ENCODE results near the gene GALNT17. TPM values are rescaled to one million over a fixed set of nuclear protein-coding genes. Genes with fewer than 3 reads are reported as not detected.

The GALNT17 gene
- total RNA-seq, 1 experiment from 2014 or later, result not detected

- intact Hi-C loops (cut with micrococcal nuclease; ENCODE audit: unreplicated experiment), result no loop called here
Measured at GRCh38 chr7:71506822-71507221, 374.9 kb downstream of the GALNT17 start.

GRCh38 chr7:71507680-71508602 is 376.0 kb downstream of the GALNT17 start:
- no peak for ATAC-seq
- ChIA-PET CTCF (no interaction called here), POLR2A (no interaction called here)
- H3K4me3 ChIP-seq (ENCODE audit: low read depth in 2 of 2, low read length in 2 of 2), result no peak overlapping the region
- BruUV-seq (replicated peaks), result no TSS peak
- no peak overlapping the region for H3K27ac ChIP-seq (ENCODE audit: low read length)
- DNase-seq (ENCODE audit: low read depth, low spot score), result no peak
- H3K36me3 ChIP-seq (ENCODE audit: control insufficient read depth, insufficient read depth, low read length), result no peaks in the 10 kb centered on the region
- H3K4me1 ChIP-seq (ENCODE audit: control insufficient read depth, insufficient read depth, low read length), result no peaks in the 10 kb centered on the region
- no peak for TF ChIP-seq SIN3A (IDR thresholded peaks at IDR 0.05; ENCODE audit: borderline replicate concordance, insufficient read depth, low read depth, low read length)
- TF ChIP-seq, protein P1, sequence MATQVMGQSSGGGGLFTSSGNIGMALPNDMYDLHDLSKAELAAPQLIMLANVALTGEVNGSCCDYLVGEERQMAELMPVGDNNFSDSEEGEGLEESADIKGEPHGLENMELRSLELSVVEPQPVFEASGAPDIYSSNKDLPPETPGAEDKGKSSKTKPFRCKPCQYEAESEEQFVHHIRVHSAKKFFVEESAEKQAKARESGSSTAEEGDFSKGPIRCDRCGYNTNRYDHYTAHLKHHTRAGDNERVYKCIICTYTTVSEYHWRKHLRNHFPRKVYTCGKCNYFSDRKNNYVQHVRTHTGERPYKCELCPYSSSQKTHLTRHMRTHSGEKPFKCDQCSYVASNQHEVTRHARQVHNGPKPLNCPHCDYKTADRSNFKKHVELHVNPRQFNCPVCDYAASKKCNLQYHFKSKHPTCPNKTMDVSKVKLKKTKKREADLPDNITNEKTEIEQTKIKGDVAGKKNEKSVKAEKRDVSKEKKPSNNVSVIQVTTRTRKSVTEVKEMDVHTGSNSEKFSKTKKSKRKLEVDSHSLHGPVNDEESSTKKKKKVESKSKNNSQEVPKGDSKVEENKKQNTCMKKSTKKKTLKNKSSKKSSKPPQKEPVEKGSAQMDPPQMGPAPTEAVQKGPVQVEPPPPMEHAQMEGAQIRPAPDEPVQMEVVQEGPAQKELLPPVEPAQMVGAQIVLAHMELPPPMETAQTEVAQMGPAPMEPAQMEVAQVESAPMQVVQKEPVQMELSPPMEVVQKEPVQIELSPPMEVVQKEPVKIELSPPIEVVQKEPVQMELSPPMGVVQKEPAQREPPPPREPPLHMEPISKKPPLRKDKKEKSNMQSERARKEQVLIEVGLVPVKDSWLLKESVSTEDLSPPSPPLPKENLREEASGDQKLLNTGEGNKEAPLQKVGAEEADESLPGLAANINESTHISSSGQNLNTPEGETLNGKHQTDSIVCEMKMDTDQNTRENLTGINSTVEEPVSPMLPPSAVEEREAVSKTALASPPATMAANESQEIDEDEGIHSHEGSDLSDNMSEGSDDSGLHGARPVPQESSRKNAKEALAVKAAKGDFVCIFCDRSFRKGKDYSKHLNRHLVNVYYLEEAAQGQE (IDR thresholded peaks at IDR 0.05; ENCODE audit: insufficient read depth in 1 of 2, low read depth in 2 of 2, low read length in 1 of 2), result no peak
- TF ChIP-seq POLR2AphosphoS5 (IDR thresholded peaks at IDR 0.05; ENCODE audit: low read depth, low read length), result no peak
- TF ChIP-seq, protein P2, sequence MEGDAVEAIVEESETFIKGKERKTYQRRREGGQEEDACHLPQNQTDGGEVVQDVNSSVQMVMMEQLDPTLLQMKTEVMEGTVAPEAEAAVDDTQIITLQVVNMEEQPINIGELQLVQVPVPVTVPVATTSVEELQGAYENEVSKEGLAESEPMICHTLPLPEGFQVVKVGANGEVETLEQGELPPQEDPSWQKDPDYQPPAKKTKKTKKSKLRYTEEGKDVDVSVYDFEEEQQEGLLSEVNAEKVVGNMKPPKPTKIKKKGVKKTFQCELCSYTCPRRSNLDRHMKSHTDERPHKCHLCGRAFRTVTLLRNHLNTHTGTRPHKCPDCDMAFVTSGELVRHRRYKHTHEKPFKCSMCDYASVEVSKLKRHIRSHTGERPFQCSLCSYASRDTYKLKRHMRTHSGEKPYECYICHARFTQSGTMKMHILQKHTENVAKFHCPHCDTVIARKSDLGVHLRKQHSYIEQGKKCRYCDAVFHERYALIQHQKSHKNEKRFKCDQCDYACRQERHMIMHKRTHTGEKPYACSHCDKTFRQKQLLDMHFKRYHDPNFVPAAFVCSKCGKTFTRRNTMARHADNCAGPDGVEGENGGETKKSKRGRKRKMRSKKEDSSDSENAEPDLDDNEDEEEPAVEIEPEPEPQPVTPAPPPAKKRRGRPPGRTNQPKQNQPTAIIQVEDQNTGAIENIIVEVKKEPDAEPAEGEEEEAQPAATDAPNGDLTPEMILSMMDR (IDR thresholded peaks at IDR 0.05), result no peak
- TF ChIP-seq TCF7L2 (IDR thresholded peaks at IDR 0.05; ENCODE audit: low read depth, low read length), result no peak
- H3K9me3 ChIP-seq (ENCODE audit: control insufficient read depth, insufficient read depth, low read depth, low read length), result no peaks in the 10 kb centered on the region
- no peaks in the 10 kb centered on the region for H3K27me3 ChIP-seq (ENCODE audit: control insufficient read depth, insufficient read depth, low read length)
- intact Hi-C loops (cut with micrococcal nuclease; ENCODE audit: unreplicated experiment) (no loop called here), in situ Hi-C loops (cut with HindIII; ENCODE audit: low pct_unique_long_range_greater_than_20kb, low sequenced_read_pairs) (no loop called here)

More at GRCh38 chr7:71506822-71507221, 374.9 kb downstream of the GALNT17 start:
- no peaks in the 10 kb centered on the region for H3K4me1 ChIP-seq (ENCODE audit: control insufficient read depth, insufficient read depth, low read length)
- BruUV-seq (replicated peaks), result no TSS peak
- H3K9me3 ChIP-seq (ENCODE audit: control insufficient read depth, insufficient read depth, low read depth, low read length), result no peaks in the 10 kb centered on the region
- TF ChIP-seq, protein P1 (IDR thresholded peaks at IDR 0.05; ENCODE audit: insufficient read depth in 1 of 2, low read depth in 2 of 2, low read length in 1 of 2), result no peak
- TF ChIP-seq SIN3A (IDR thresholded peaks at IDR 0.05; ENCODE audit: borderline replicate concordance, insufficient read depth, low read depth, low read length) (no peak), TCF7L2 (IDR thresholded peaks at IDR 0.05; ENCODE audit: low read depth, low read length) (no peak), POLR2AphosphoS5 (IDR thresholded peaks at IDR 0.05; ENCODE audit: low read depth, low read length) (no peak)
- TF ChIP-seq, protein P2 (IDR thresholded peaks at IDR 0.05), result no peak
- H3K36me3 ChIP-seq (ENCODE audit: control insufficient read depth, insufficient read depth, low read length), result no peaks in the 10 kb centered on the region
- no peak for ATAC-seq
- H3K27ac ChIP-seq (ENCODE audit: low read length), result no peak overlapping the region
- H3K27me3 ChIP-seq (ENCODE audit: control insufficient read depth, insufficient read depth, low read length), result no peaks in the 10 kb centered on the region
- no peak for DNase-seq (ENCODE audit: low read depth, low spot score)
- ChIA-PET POLR2A (no interaction called here), CTCF (no interaction called here)
- no peak overlapping the region for H3K4me3 ChIP-seq (ENCODE audit: low read depth in 2 of 2, low read length in 2 of 2)
- in situ Hi-C loops (cut with HindIII; ENCODE audit: low pct_unique_long_range_greater_than_20kb, low sequenced_read_pairs), result no loop called here
